Vagina (tissue), 2 donors: Measurements from ENCODE around the gene HOXA9. TPM values are rescaled to one million over a fixed set of nuclear protein-coding genes. Genes with fewer than 3 reads are reported as not detected.

Source experiments
- DNase-seq, 2 donors: peaks; one replicate each; pipeline ENCODE4 v3.0.0-alpha.2; 2017; ENCODE audit errors: extremely low spot score in 2 of 2
- H3K27ac ChIP-seq: fragments of 200-600 bp; sonication (generic); one replicate; pipeline ENCODE4 v1.5.1; 2019
- H3K27me3 ChIP-seq: fragments of 200-600 bp; sonication (generic); one replicate; pipeline ENCODE4 v1.5.1; 2019
- H3K36me3 ChIP-seq, 2 donors: fragments of 200-600 bp; sonication (generic); one replicate each; pipeline ENCODE4 v1.5.1; 2017 to 2019
- H3K4me1 ChIP-seq: fragments of 200-600 bp; sonication (generic); one replicate; pipeline ENCODE4 v1.5.1; 2019
- H3K4me3 ChIP-seq, 2 donors: fragments of 200-600 bp; sonication (generic); 1 replicate in 1 of 2; 2 replicates in 1 of 2; pipeline ENCODE4 v1.5.1; 2016 to 2019
- H3K9me3 ChIP-seq: fragments of 200-600 bp; sonication (generic); one replicate; pipeline ENCODE4 v1.5.1; 2019
- CTCF ChIP-seq, 3 experiments: fragments of 450-650 bp in 2 of 3; fragments of 200-600 bp in 1 of 3; sonication (generic) in 1 of 3; IDR thresholded peaks; one replicate each; pipeline ENCODE4 v1.5.1; 2017 to 2019; ENCODE audit warnings: antibody characterized with exemption in 3 of 3, mild to moderate bottlenecking in 2 of 3, moderate library complexity in 2 of 3
- POLR2A ChIP-seq, 2 donors: fragments of 450-650 bp; IDR thresholded peaks; one replicate each; pipeline ENCODE4 v1.6.1; 2017; ENCODE audit warnings: antibody characterized with exemption in 2 of 2, mild to moderate bottlenecking in 2 of 2, moderate library complexity in 2 of 2
- POLR2AphosphoS5 ChIP-seq, 2 donors: sonication (generic); formaldehyde crosslinking; IDR thresholded peaks; one replicate each; pipeline ENCODE4 v1.9.0; 2017; ENCODE audit warnings: antibody characterized with exemption in 2 of 2, mild to moderate bottlenecking in 2 of 2, low read depth in 1 of 2; ENCODE audit not compliant: insufficient read depth in 1 of 2
- intact Hi-C: fragments of 100-400 bp; cut with DNase I; formaldehyde crosslinking; loops from one replicate; pipeline ENCODE4 v1.15.1; 2023
- total RNA-seq: library from RNA; depleted of rRNA; stranded (reverse); fragments of >200 nt; gene quantifications from one replicate; pipeline ENCODE4 v1.2.3, GENCODE V29; 2016

HOXA9 gene
- total RNA-seq, 1 donor from 2014 or later: 13.0 TPM

- Histone ChIP-seq H3K4me1 (peaks cover 51% of the 10 kb centered on the region), H3K9me3 (no peaks in the 10 kb centered on the region), H3K36me3 (no peaks in the 10 kb centered on the region), H3K27me3 (no peaks in the 10 kb centered on the region), H3K27ac (peak overlapping the region; percentile 74), H3K4me3 (peak overlapping the region; percentile 46 to 53)
- TF ChIP-seq CTCF (IDR thresholded peaks at IDR 0.05): no peak
- no peak for TF ChIP-seq POLR2A (IDR thresholded peaks at IDR 0.05)
- peak in 1 of 2 donors; percentile 52 for TF ChIP-seq POLR2AphosphoS5 (IDR thresholded peaks at IDR 0.05; ENCODE audit: insufficient read depth in 1 of 2, low read depth in 1 of 2)
- no peak for DNase-seq
- intact Hi-C loops: loop anchor here (10.0 kb wide), 1 partner anchor 951 kb away; the partner anchor contains the start of genes CBX3 and HNRNPA2B1
Observed at GRCh38 chr7:27155816-27156507, 9.4 kb downstream of the HOXA9 start.

- H3K27me3 ChIP-seq: no peaks in the 10 kb centered on the region
- no peak for DNase-seq
- H3K4me1 ChIP-seq: peaks cover 51% of the 10 kb centered on the region
- TF ChIP-seq CTCF (IDR thresholded peaks at IDR 0.05) (no peak), POLR2AphosphoS5 (IDR thresholded peaks at IDR 0.05; ENCODE audit: insufficient read depth in 1 of 2, low read depth in 1 of 2) (no peak), POLR2A (IDR thresholded peaks at IDR 0.05) (no peak)
- peak overlapping the region; percentile 46 to 53 for H3K4me3 ChIP-seq
- no peaks in the 10 kb centered on the region for H3K36me3 ChIP-seq
- intact Hi-C loops: loop anchor here (10.0 kb wide), 1 partner anchor 950 kb away; the partner anchor contains the start of genes CBX3 and HNRNPA2B1
- peak overlapping the region; percentile 74 for H3K27ac ChIP-seq
- no peaks in the 10 kb centered on the region for H3K9me3 ChIP-seq
Observed at GRCh38 chr7:27154901-27155815, 10.2 kb downstream of the HOXA9 start.

GRCh38 chr7:27154369-27154768 lies 11.0 kb downstream of the HOXA9 start:
- Histone ChIP-seq H3K27me3 (no peaks in the 10 kb centered on the region), H3K27ac (no peak overlapping the region), H3K4me3 (no peak overlapping the region)

DNA sequence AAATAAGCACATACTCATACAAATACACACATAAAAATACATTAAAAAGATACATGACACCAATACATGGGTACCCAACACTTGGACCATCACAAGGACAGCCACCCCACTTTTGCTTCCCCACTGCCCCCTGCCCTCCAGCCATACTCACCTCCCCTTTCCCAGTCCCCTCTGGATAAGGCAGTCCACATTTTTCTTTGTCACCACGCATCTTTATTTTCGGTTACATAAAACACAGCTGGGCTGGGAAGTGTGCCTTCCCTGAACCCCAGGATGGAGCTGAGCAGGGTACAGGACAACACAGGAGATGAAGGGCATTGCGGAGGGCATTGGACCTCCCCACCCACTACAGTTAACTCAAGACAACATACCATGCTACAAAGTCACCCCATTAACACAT lies 11.8 kb downstream of the HOXA9 start:
- Histone ChIP-seq H3K4me1 (peaks cover 61% of the 10 kb centered on the region), H3K27me3 (no peaks in the 10 kb centered on the region), H3K27ac (no peak overlapping the region), H3K36me3 (no peaks in the 10 kb centered on the region), H3K9me3 (no peaks in the 10 kb centered on the region), H3K4me3 (no peak overlapping the region)
- intact Hi-C loops: loop anchor here (10.0 kb wide), 1 partner anchor 949 kb away; the partner anchor contains the start of genes CBX3 and HNRNPA2B1
- TF ChIP-seq POLR2A (IDR thresholded peaks at IDR 0.05): no peak
- TF ChIP-seq POLR2AphosphoS5 (IDR thresholded peaks at IDR 0.05; ENCODE audit: insufficient read depth in 1 of 2, low read depth in 1 of 2): no peak
- no peak for TF ChIP-seq CTCF (IDR thresholded peaks at IDR 0.05)
- no peak for DNase-seq

More at GRCh38 chr7:27154369-27154768, 11.0 kb downstream of the HOXA9 start:
- DNase-seq: no peak
- Histone ChIP-seq H3K36me3 (no peaks in the 10 kb centered on the region), H3K4me1 (peaks cover 53% of the 10 kb centered on the region), H3K9me3 (no peaks in the 10 kb centered on the region)
- intact Hi-C loops: loop anchor here (10.0 kb wide), 1 partner anchor 950 kb away; the partner anchor contains the start of genes CBX3 and HNRNPA2B1
- TF ChIP-seq POLR2AphosphoS5 (IDR thresholded peaks at IDR 0.05; ENCODE audit: insufficient read depth in 1 of 2, low read depth in 1 of 2): no peak
- TF ChIP-seq CTCF (IDR thresholded peaks at IDR 0.05): no peak
- no peak for TF ChIP-seq POLR2A (IDR thresholded peaks at IDR 0.05)
